ENCODE results near the gene SEC14L5.

GRCh38 chr16:4918781-4919251 lies 39.3 kb upstream of the SEC14L5 start:
- TF ChIP-seq CTCF (conservative IDR thresholded peaks at IDR 0.05; ENCODE audit: low read depth, low read length) (no peak), EZH2 (IDR thresholded peaks at IDR 0.05; ENCODE audit: low read length, unreplicated experiment) (no peak)

All from PC-3 (cell line).